Stomach smooth muscle (tissue), 2 donors: Measurements from ENCODE around the gene ZBTB20.

Source experiments
- H3K27ac ChIP-seq: one replicate; pipeline ENCODE4 v1.7.0; 2013; ENCODE audit warnings: mild to moderate bottlenecking, low read length, inconsistent platforms
- H3K27me3 ChIP-seq, 2 donors: one replicate each; pipeline ENCODE4 v1.7.0; 2013; ENCODE audit warnings: low read length in 2 of 2; ENCODE audit not compliant: insufficient read depth in 2 of 2, control insufficient read depth in 1 of 2
- H3K36me3 ChIP-seq, 2 donors: one replicate each; pipeline ENCODE4 v1.7.0; 2013; ENCODE audit warnings: low read length in 2 of 2; ENCODE audit not compliant: control insufficient read depth in 2 of 2, insufficient read depth in 2 of 2
- H3K4me1 ChIP-seq: one replicate; pipeline ENCODE4 v1.7.0; 2013; ENCODE audit warnings: low read length; ENCODE audit not compliant: control insufficient read depth, insufficient read depth
- H3K4me3 ChIP-seq, 2 donors: one replicate each; pipeline ENCODE4 v1.7.0; 2013; ENCODE audit warnings: low read length in 2 of 2
- H3K9ac ChIP-seq, 2 donors: one replicate each; pipeline ENCODE4 v1.7.0; 2013; ENCODE audit warnings: low read length in 2 of 2, mild to moderate bottlenecking in 1 of 2
- H3K9me3 ChIP-seq, 2 donors: one replicate each; pipeline ENCODE4 v1.7.0; 2013; ENCODE audit warnings: low read length in 2 of 2; ENCODE audit not compliant: control insufficient read depth in 2 of 2
- donor health status: healthy.
- donor health status: Pancreatic carcinoma.

The ZBTB20 gene

DNA sequence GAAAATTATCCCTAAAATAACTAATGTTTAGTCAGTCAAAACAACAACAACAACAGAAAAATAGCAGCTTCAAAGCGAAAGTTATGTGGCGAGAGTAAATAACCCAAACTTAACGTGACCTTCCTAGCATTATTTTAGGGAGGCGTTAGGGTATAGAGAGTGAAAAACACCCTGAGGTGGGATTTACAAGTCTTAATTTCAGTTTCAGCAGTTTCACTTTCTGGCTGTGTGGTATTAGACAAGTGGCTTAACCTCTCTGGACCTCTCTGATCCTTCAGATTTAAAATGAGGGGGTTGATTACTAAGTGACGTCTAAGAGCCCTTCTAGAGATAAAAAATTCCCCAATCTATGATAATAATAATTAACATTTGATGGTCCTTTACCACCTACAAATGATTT, 291.2 kb downstream of the ZBTB20 start:
- no peak overlapping the region for H3K27ac ChIP-seq
- H3K27me3 ChIP-seq = no peaks in the 10 kb centered on the region
- no peaks in the 10 kb centered on the region for H3K9me3 ChIP-seq
- no peaks in the 10 kb centered on the region for H3K36me3 ChIP-seq
- H3K9ac ChIP-seq = no peak overlapping the region
- no peaks in the 10 kb centered on the region for H3K4me1 ChIP-seq
- H3K4me3 ChIP-seq = no peak overlapping the region

DNA sequence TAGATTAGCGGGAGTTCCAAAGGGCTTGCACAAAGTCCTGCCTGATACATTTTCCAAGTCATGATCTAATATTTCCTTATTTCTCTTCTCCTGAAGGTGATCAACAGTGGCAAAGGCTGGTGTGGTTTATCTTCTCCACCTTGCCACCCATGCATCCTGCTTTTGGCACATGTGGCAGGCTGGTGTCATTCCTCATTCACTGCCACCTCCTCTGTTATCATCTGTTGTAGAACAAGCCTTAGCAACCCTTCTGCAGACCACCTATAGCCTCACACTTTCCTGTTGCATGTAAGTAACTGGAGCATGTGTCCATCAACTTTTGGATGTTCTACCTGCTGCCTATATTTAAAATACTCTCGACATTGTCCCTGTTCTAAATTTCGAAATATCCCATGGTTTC, 294.1 kb downstream of the ZBTB20 start:
- Histone ChIP-seq H3K9me3 (no peaks in the 10 kb centered on the region), H3K9ac (no peak overlapping the region), H3K4me3 (no peak overlapping the region), H3K4me1 (peaks cover 10% of the 10 kb centered on the region), H3K27me3 (no peaks in the 10 kb centered on the region), H3K36me3 (no peaks in the 10 kb centered on the region), H3K27ac (no peak overlapping the region)

GRCh38 chr3:114850898-114851297, 296.2 kb downstream of the ZBTB20 start:
- peaks cover 14% of the 10 kb centered on the region for H3K4me1 ChIP-seq
- H3K36me3 ChIP-seq = no peaks in the 10 kb centered on the region
- H3K4me3 ChIP-seq = no peak overlapping the region
- no peaks in the 10 kb centered on the region for H3K9me3 ChIP-seq
- no peaks in the 10 kb centered on the region for H3K27me3 ChIP-seq
- no peak overlapping the region for H3K9ac ChIP-seq
- no peak overlapping the region for H3K27ac ChIP-seq

- H3K27ac ChIP-seq = peak overlapping the region; percentile 53
- peaks cover 14% of the 10 kb centered on the region for H3K4me1 ChIP-seq
- no peaks in the 10 kb centered on the region for H3K36me3 ChIP-seq
- H3K9ac ChIP-seq = no peak overlapping the region
- no peak overlapping the region for H3K4me3 ChIP-seq
- H3K9me3 ChIP-seq = no peaks in the 10 kb centered on the region
- no peaks in the 10 kb centered on the region for H3K27me3 ChIP-seq
Observed at GRCh38 chr3:114848643-114849350, 298.3 kb downstream of the ZBTB20 start.

DNA sequence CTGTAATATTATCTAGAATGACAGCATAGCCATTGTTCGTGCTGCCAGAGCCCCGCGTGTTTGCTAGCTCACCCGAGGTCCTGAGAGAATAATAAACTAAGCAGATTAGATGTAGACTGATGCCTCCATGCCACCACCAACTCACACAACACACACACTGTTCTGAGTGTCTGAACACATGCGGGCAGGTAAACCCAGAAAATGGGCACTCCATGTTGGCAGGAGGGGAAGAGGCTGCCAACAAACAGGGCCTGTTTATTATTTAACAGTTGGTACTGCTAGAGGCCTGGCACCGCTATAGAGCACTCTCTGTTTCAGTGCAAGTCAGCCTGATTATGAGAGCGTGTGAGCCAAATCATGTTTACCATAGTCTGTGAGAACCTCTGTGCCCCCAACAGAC, 299.0 kb downstream of the ZBTB20 start:
- no peaks in the 10 kb centered on the region for H3K27me3 ChIP-seq
- peak overlapping the region; percentile 32 for H3K27ac ChIP-seq
- H3K36me3 ChIP-seq = no peaks in the 10 kb centered on the region
- H3K9me3 ChIP-seq = no peaks in the 10 kb centered on the region
- H3K4me3 ChIP-seq = no peak overlapping the region
- H3K9ac ChIP-seq = no peak overlapping the region
- H3K4me1 ChIP-seq = peaks cover 14% of the 10 kb centered on the region

DNA sequence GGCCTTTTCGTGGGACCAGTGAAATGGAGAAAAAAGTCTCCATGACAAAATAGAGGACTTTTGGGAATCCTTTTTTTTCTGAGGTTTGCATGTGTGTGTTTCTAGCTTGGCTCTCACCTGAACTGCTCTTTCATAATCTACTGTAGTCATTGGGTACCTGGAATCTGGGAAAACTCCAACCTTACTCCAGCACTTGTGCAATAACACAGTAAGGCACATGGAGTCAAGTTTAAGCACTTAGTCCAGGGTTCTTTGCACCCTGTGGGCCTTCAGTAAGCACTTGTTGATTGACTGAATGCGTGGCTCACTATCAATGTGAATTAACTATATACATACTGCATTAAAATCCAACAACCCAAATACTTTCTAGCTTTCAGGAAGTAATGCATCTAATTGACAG, 299.5 kb downstream of the ZBTB20 start:
- H3K27ac ChIP-seq = peak overlapping the region; percentile 32
- no peaks in the 10 kb centered on the region for H3K36me3 ChIP-seq
- no peaks in the 10 kb centered on the region for H3K9me3 ChIP-seq
- no peak overlapping the region for H3K4me3 ChIP-seq
- peaks cover 14% of the 10 kb centered on the region for H3K4me1 ChIP-seq
- no peaks in the 10 kb centered on the region for H3K27me3 ChIP-seq
- H3K9ac ChIP-seq = no peak overlapping the region

GRCh38 chr3:114846779-114847178, 300.3 kb downstream of the ZBTB20 start:
- Histone ChIP-seq H3K9ac (no peak overlapping the region), H3K27me3 (no peaks in the 10 kb centered on the region), H3K36me3 (no peaks in the 10 kb centered on the region), H3K4me1 (peaks cover 14% of the 10 kb centered on the region), H3K4me3 (no peak overlapping the region), H3K9me3 (no peaks in the 10 kb centered on the region), H3K27ac (no peak overlapping the region)

GRCh38 chr3:114846252-114846651, 300.8 kb downstream of the ZBTB20 start:
- Histone ChIP-seq H3K9ac (no peak overlapping the region), H3K9me3 (no peaks in the 10 kb centered on the region), H3K36me3 (no peaks in the 10 kb centered on the region), H3K4me3 (no peak overlapping the region), H3K4me1 (peaks cover 14% of the 10 kb centered on the region), H3K27ac (no peak overlapping the region), H3K27me3 (no peaks in the 10 kb centered on the region)

DNA sequence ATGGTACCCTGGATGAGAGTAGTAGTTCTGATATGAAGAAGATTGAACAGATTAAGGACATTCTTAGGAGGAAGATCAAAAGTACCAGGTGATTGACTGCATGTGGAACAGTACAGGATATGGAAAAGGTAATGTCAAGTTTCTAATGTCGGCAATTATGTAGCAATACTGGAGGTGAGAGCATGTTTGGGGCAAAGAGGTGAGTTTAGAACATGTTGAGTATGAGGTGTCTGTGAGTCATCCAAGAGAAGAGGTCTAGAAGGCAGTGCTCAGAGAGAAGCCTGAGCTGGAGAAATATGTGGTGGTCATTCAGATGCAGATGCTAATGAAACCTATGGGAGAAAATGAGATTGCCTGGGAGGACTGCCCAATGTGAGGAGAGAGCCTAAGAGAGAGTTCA, 305.6 kb downstream of the ZBTB20 start:
- peaks cover 4% of the 10 kb centered on the region for H3K4me1 ChIP-seq
- no peak overlapping the region for H3K27ac ChIP-seq
- H3K36me3 ChIP-seq = no peaks in the 10 kb centered on the region
- no peak overlapping the region for H3K4me3 ChIP-seq
- H3K9ac ChIP-seq = no peak overlapping the region
- no peaks in the 10 kb centered on the region for H3K27me3 ChIP-seq
- H3K9me3 ChIP-seq = no peaks in the 10 kb centered on the region

GRCh38 chr3:114839476-114839875, 307.6 kb downstream of the ZBTB20 start:
- no peak overlapping the region for H3K27ac ChIP-seq
- no peaks in the 10 kb centered on the region for H3K36me3 ChIP-seq
- H3K9ac ChIP-seq = no peak overlapping the region
- H3K4me3 ChIP-seq = no peak overlapping the region
- H3K4me1 ChIP-seq = peaks cover under 1% of the 10 kb centered on the region
- no peaks in the 10 kb centered on the region for H3K9me3 ChIP-seq
- H3K27me3 ChIP-seq = no peaks in the 10 kb centered on the region

DNA sequence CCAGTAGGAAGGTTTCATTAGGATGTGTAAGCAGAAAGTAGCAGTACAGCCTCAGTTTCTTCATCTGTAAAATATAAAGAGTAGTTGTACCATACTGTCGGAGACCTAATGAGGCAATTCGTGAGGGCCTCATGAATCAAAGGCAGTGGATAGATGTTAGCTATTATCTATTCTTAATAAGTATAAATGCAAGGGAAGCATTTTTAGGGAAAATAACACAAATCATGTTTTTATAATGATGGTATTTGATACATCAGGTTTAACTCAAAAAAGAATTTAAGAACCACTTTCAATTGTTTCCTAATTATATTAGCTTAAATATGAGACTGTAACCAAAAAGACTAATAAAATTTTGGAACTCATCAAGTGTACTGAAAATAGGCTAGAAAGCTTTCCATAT, 309.1 kb downstream of the ZBTB20 start:
- no peaks in the 10 kb centered on the region for H3K36me3 ChIP-seq
- no peaks in the 10 kb centered on the region for H3K9me3 ChIP-seq
- H3K9ac ChIP-seq = no peak overlapping the region
- no peak overlapping the region for H3K4me3 ChIP-seq
- H3K27me3 ChIP-seq = no peaks in the 10 kb centered on the region
- peaks cover 2% of the 10 kb centered on the region for H3K4me1 ChIP-seq
- H3K27ac ChIP-seq = no peak overlapping the region
